ENCODE measurements around the gene MMP1. TPM values are rescaled to one million over a fixed set of nuclear protein-coding genes. Genes with fewer than 3 reads are reported as not detected.

The MMP1 gene
- total RNA-seq, 1 donor from 2014 or later, result 6.5 TPM

Other genes starting within 250 kb of the MMP1 start
- not detected in 2 replicates for gene MMP20, start 172.8 kb downstream of the MMP1 start, total RNA-seq (ENCODE audit: low replicate concordance)
- not detected in 2 replicates for gene MMP27, start 92.4 kb downstream of the MMP1 start, total RNA-seq (ENCODE audit: low replicate concordance)
- not detected in 2 replicates for gene MMP8, start 73.2 kb downstream of the MMP1 start, total RNA-seq (ENCODE audit: low replicate concordance)
- gene MMP10, start 17.5 kb downstream of the MMP1 start, total RNA-seq (ENCODE audit: low replicate concordance), result 0.71 and 2.0 TPM in 2 replicates
- gene MMP3, start 45.4 kb upstream of the MMP1 start, total RNA-seq (ENCODE audit: low replicate concordance), result not detected in 2 replicates
- 0.27 TPM in 1 of 2 replicates, not detected in the other for gene MMP12, start 76.8 kb upstream of the MMP1 start, total RNA-seq (ENCODE audit: low replicate concordance)
- gene MMP13, start 157.6 kb upstream of the MMP1 start, total RNA-seq (ENCODE audit: low replicate concordance), result not detected in 2 replicates